HAP-1 (cell line): ENCODE results near the gene GINS2.

Experiments used
- DNase-seq, 2 experiments: peaks; one replicate each; pipeline ENCODE4 v3.0.0-alpha.2; 2016 to 2020; ENCODE audit warnings: low spot score in 2 of 2
- H3K27me3 ChIP-seq: fragments of 250-450 bp; sonication (Bioruptor Pico); 2 replicates; pipeline ENCODE4 v1.5.1; 2020; ENCODE audit warnings: low read depth, mild to moderate bottlenecking, moderate library complexity
- H3K36me3 ChIP-seq: fragments of 250-450 bp; sonication (Bioruptor Pico); replicated peaks from 2 replicates; pipeline ENCODE4 v1.5.1; 2020; ENCODE audit warnings: mild to moderate bottlenecking
- H3K4me1 ChIP-seq: fragments of 250-450 bp; sonication (Bioruptor Pico); 2 replicates; pipeline ENCODE4 v1.5.1; 2020; ENCODE audit warnings: mild to moderate bottlenecking
- H3K4me3 ChIP-seq: fragments of 250-450 bp; sonication (Bioruptor Pico); 2 replicates; pipeline ENCODE4 v1.5.1; 2020; ENCODE audit warnings: mild to moderate bottlenecking, moderate library complexity
- H3K9me3 ChIP-seq: fragments of 250-450 bp; sonication (Bioruptor Pico); 2 replicates; pipeline ENCODE4 v1.5.1; 2020; ENCODE audit warnings: mild to moderate bottlenecking, moderate library complexity
- in situ Hi-C: fragments of 300-500 bp; cut with MboI; formaldehyde crosslinking; loops from 3 replicates; pipeline ENCODE4 v1.14.3; 2020; ENCODE audit warnings: low sequenced_read_pairs, inconsistent platforms, mixed read lengths

Gene GINS2

DNA sequence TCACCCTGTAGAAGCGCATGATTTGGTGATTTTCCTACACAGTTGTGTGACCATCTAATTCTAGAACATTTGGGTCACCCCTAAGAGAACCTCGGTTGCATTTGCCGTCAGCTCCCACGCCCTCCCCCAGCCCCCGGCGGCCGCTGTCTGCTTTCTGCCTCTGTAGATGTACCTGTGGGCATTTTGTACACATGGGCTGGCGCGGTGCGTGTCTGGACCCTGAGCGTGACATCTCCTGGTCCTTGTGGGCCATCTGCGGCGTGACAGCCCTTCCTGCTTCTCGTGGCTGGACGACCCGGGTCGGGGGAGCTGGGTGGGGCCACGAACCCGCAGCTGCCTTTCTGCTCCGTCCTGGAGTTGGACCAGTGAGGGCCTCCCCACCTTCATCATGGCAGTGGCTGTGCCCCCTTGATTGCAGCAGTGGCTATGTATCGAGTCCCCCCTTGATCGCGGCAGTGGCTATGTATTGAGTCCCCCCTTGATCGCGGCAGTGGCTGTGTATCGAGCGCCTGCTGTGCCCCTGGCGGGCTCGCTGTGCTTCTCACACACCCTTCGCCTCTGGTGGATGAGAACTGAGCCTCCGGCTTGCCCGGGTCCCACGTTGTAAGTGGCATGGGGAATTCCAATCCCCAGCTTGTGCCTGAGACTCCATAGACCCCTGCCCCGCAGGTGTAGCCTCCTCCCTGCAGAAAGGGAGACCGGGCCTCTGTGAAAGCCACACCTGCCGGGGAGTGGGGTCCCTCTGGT lies 51.5 kb downstream of the GINS2 start:
- H3K36me3 ChIP-seq, result peaks cover 53% of the 10 kb centered on the region
- H3K9me3 ChIP-seq, result no peaks in the 10 kb centered on the region

GRCh38 chr16:85636234-85636812 lies 52.4 kb downstream of the GINS2 start:
- Histone ChIP-seq H3K4me1 (no peaks in the 10 kb centered on the region), H3K9me3 (no peaks in the 10 kb centered on the region), H3K36me3 (peaks cover 48% of the 10 kb centered on the region), H3K4me3 (no peak overlapping the region), H3K27me3 (no peaks in the 10 kb centered on the region)
- in situ Hi-C loops, result no loop called here
- no peak for DNase-seq

More for the DNA sequence above, 51.5 kb downstream of the GINS2 start:
- in situ Hi-C loops, result no loop called here
- H3K4me1 ChIP-seq, result no peaks in the 10 kb centered on the region
- no peak for DNase-seq
- H3K4me3 ChIP-seq, result no peak overlapping the region
- H3K27me3 ChIP-seq, result no peaks in the 10 kb centered on the region

DNA sequence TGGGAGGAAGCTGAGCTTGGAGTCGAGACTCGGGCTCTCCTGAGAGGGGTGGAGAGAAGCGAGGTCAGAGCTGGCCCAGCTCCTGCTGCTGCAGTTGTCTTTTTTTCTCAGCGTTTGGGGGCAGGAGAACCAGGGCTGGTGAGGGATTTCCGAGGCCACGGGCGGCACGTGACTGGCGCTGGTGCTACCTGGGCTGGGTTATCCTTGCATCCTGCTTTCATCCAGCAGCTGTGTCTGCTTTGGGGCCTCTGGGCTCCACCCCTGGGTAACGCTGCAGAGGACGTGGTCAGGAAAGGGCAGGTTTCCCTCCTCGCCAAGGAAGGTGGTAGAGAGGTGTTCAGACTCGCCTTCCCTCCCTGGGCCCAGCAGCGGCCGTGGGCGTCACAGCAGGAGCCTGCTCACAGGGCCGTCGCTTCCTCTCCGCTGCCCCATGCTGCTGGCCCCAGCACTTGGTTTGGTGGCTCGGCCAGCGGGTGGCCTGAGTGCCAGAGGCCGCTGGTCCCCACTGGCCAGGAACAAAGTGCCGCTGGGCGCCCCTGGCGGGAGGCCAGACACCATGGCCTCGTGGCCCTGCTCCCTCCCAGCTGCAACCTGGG lies 53.1 kb downstream of the GINS2 start:
- in situ Hi-C loops, result no loop called here
- peaks cover 46% of the 10 kb centered on the region for H3K36me3 ChIP-seq

GRCh38 chr16:85634747-85635544 lies 53.8 kb downstream of the GINS2 start:
- peaks cover 1% of the 10 kb centered on the region for H3K9me3 ChIP-seq
- DNase-seq, result no peak
- in situ Hi-C loops, result no loop called here
- H3K4me1 ChIP-seq, result no peaks in the 10 kb centered on the region
- H3K27me3 ChIP-seq, result no peaks in the 10 kb centered on the region
- H3K36me3 ChIP-seq, result peaks cover 41% of the 10 kb centered on the region
- no peak overlapping the region for H3K4me3 ChIP-seq

More for the DNA sequence above, 53.1 kb downstream of the GINS2 start:
- H3K9me3 ChIP-seq, result no peaks in the 10 kb centered on the region
- DNase-seq, result no peak
- H3K4me1 ChIP-seq, result no peaks in the 10 kb centered on the region
- H3K4me3 ChIP-seq, result no peak overlapping the region
- H3K27me3 ChIP-seq, result no peaks in the 10 kb centered on the region

DNA sequence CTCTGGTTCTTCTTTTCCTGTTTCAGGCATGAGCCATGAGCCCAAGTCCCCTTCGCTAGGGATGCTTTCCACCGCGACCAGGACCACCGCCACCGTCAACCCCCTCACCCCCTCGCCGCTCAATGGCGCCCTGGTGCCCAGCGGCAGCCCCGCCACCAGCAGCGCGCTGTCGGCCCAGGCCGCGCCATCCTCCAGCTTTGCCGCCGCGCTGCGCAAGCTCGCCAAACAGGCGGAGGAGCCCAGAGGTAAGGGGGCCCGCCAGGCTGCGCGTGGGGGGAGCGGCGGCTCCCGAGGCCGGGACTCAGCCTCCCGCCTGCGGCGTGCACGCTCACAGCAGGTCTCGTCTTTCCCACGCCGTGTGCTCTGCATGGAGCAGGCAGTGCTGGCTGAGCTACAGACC lies 54.9 kb downstream of the GINS2 start:
- H3K4me1 ChIP-seq, result no peaks in the 10 kb centered on the region
- in situ Hi-C loops, result no loop called here
- H3K27me3 ChIP-seq, result no peaks in the 10 kb centered on the region
- no peak overlapping the region for H3K4me3 ChIP-seq
- H3K36me3 ChIP-seq, result peaks cover 51% of the 10 kb centered on the region
- DNase-seq, result no peak
- H3K9me3 ChIP-seq, result peaks cover 12% of the 10 kb centered on the region

GRCh38 chr16:85633438-85633743 lies 55.4 kb downstream of the GINS2 start:
- no peaks in the 10 kb centered on the region for H3K27me3 ChIP-seq
- peaks cover 14% of the 10 kb centered on the region for H3K9me3 ChIP-seq
- no peaks in the 10 kb centered on the region for H3K4me1 ChIP-seq
- H3K36me3 ChIP-seq, result peaks cover 51% of the 10 kb centered on the region
- in situ Hi-C loops, result no loop called here
- no peak overlapping the region for H3K4me3 ChIP-seq
- no peak for DNase-seq

- Histone ChIP-seq H3K36me3 (peaks cover 56% of the 10 kb centered on the region), H3K9me3 (peaks cover 14% of the 10 kb centered on the region), H3K27me3 (no peaks in the 10 kb centered on the region), H3K4me1 (no peaks in the 10 kb centered on the region), H3K4me3 (no peak overlapping the region)
- in situ Hi-C loops, result no loop called here
- no peak for DNase-seq
Measured at GRCh38 chr16:85632709-85633437, 55.9 kb downstream of the GINS2 start.

- no peak for DNase-seq
- peaks cover 14% of the 10 kb centered on the region for H3K9me3 ChIP-seq
- H3K27me3 ChIP-seq, result no peaks in the 10 kb centered on the region
- in situ Hi-C loops, result no loop called here
- peaks cover 47% of the 10 kb centered on the region for H3K36me3 ChIP-seq
- no peaks in the 10 kb centered on the region for H3K4me1 ChIP-seq
- H3K4me3 ChIP-seq, result no peak overlapping the region
Measured at GRCh38 chr16:85631802-85632393, 56.9 kb downstream of the GINS2 start.

GRCh38 chr16:85631230-85631629 lies 57.5 kb downstream of the GINS2 start:
- Histone ChIP-seq H3K36me3 (peaks cover 42% of the 10 kb centered on the region), H3K27me3 (no peaks in the 10 kb centered on the region), H3K4me3 (no peak overlapping the region), H3K4me1 (no peaks in the 10 kb centered on the region), H3K9me3 (peaks cover 14% of the 10 kb centered on the region)
- in situ Hi-C loops, result no loop called here
- DNase-seq, result no peak

GRCh38 chr16:85629853-85630252 lies 58.9 kb downstream of the GINS2 start:
- no peaks in the 10 kb centered on the region for H3K27me3 ChIP-seq
- DNase-seq, result no peak
- H3K4me1 ChIP-seq, result no peaks in the 10 kb centered on the region
- in situ Hi-C loops, result no loop called here
- H3K4me3 ChIP-seq, result no peak overlapping the region
- H3K9me3 ChIP-seq, result peaks cover 14% of the 10 kb centered on the region
- H3K36me3 ChIP-seq, result peaks cover 38% of the 10 kb centered on the region

DNA sequence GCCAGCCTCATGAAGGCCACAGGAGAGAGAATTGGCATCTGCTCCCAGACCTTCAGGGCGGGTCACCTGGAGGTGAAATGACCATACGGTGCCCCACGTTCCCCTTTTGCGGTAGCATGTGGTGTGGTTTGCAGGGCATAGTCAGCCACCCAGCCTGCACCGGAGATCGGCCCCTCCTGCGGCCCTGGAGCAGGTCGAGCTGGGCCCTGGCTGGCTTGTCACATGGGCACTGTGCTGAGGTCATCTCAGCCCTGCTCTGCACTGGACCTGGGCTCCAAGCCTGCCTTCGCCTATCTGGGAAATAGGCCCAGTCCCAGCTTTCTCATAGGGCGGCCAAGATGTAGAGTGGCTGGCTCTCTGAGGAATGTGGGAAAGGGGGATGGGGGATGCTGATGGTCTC lies 59.4 kb downstream of the GINS2 start:
- no peak for DNase-seq
- Histone ChIP-seq H3K9me3 (peaks cover 14% of the 10 kb centered on the region), H3K4me3 (no peak overlapping the region), H3K27me3 (no peaks in the 10 kb centered on the region), H3K36me3 (peaks cover 36% of the 10 kb centered on the region), H3K4me1 (no peaks in the 10 kb centered on the region)
- in situ Hi-C loops, result no loop called here

- Histone ChIP-seq H3K4me3 (no peak overlapping the region), H3K9me3 (peaks cover 14% of the 10 kb centered on the region), H3K27me3 (no peaks in the 10 kb centered on the region), H3K4me1 (no peaks in the 10 kb centered on the region), H3K36me3 (peaks cover 36% of the 10 kb centered on the region)
- no peak for DNase-seq
- in situ Hi-C loops, result no loop called here
Measured at GRCh38 chr16:85628645-85629044, 60.1 kb downstream of the GINS2 start.

DNA sequence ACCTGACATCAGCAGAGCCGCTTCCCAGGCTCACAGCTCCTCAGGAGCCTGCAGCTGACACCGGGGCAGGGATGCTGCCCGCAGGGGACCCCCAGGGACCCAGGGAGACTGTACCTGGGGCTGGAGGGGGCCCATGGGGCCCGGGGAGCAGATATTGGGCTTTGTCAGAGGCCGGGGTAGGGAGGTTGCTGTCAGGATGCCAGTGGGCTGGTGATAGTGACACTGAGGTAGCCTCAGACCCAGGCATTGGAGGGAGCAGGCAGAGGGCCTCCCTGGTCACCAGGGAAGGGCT lies 60.5 kb downstream of the GINS2 start:
- Histone ChIP-seq H3K27me3 (no peaks in the 10 kb centered on the region), H3K36me3 (peaks cover 33% of the 10 kb centered on the region)

More for the DNA sequence above, 60.5 kb downstream of the GINS2 start:
- no peak overlapping the region for H3K4me3 ChIP-seq
- no peak for DNase-seq
- H3K4me1 ChIP-seq, result no peaks in the 10 kb centered on the region
- in situ Hi-C loops, result no loop called here
- H3K9me3 ChIP-seq, result peaks cover 14% of the 10 kb centered on the region
